GM23338 (cell line): ENCODE results near the gene CPXM2. TPM values are rescaled to one million over a fixed set of nuclear protein-coding genes. Genes with fewer than 3 reads are reported as not detected.

Experiments
- ATAC-seq: fragments of 200-7000 bp; cut with Tn5 transposase; 3 replicates; pipeline ENCODE4 v1.9.1; 2020
- DNase-seq: peaks from one replicate; pipeline ENCODE4 v3.0.0-alpha.2; 2015; ENCODE audit warnings: low spot score
- H2AFZ ChIP-seq: fragments of 200-600 bp; sonication (generic); 2 replicates; pipeline ENCODE4 v1.8.0; 2016; ENCODE audit warnings: antibody characterized with exemption, mild to moderate bottlenecking, moderate library complexity
- H3F3A ChIP-seq: fragments of 200-600 bp; sonication (generic); replicated peaks from 2 replicates; pipeline ENCODE4 v1.8.0; 2017; ENCODE audit warnings: antibody characterized with exemption, mixed run types, low read depth
- H3K27ac ChIP-seq: fragments of 200-600 bp; sonication (generic); 2 replicates; pipeline ENCODE4 v1.6.1; 2016; ENCODE audit warnings: low read depth
- H3K27me3 ChIP-seq: fragments of 200-600 bp; sonication (generic); 2 replicates; pipeline ENCODE4 v1.8.0; 2016; ENCODE audit warnings: mild to moderate bottlenecking, mixed run types, moderate library complexity; ENCODE audit not compliant: insufficient read depth
- H3K36me3 ChIP-seq: fragments of 200-600 bp; sonication (generic); 2 replicates; pipeline ENCODE4 v1.8.0; 2016; ENCODE audit warnings: mild to moderate bottlenecking; ENCODE audit not compliant: insufficient read depth
- H3K4me1 ChIP-seq: fragments of 200-600 bp; sonication (generic); 2 replicates; pipeline ENCODE4 v1.8.0; 2016; ENCODE audit warnings: mild to moderate bottlenecking, moderate library complexity; ENCODE audit not compliant: insufficient read depth
- H3K4me2 ChIP-seq: fragments of 200-600 bp; sonication (generic); 2 replicates; pipeline ENCODE4 v1.7.1; 2017; ENCODE audit warnings: mixed run types
- H3K4me3 ChIP-seq: fragments of 200-600 bp; sonication (generic); 2 replicates; pipeline ENCODE4 v1.6.1; 2016; ENCODE audit warnings: mixed run types
- H3K79me2 ChIP-seq: fragments of 200-600 bp; sonication (generic); replicated peaks from 2 replicates; pipeline ENCODE4 v1.8.0; 2017; ENCODE audit warnings: mild to moderate bottlenecking; ENCODE audit not compliant: insufficient read depth
- H3K9me2 ChIP-seq: fragments of 200-600 bp; sonication (generic); 2 replicates; pipeline ENCODE4 v1.8.0; 2017; ENCODE audit not compliant: insufficient read depth
- H4K20me1 ChIP-seq: fragments of 200-600 bp; sonication (generic); replicated peaks from 2 replicates; pipeline ENCODE4 v1.8.0; 2017; ENCODE audit warnings: mild to moderate bottlenecking; ENCODE audit not compliant: insufficient read depth
- H3K27ac Mint-ChIP-seq: 2 replicates; pipeline ENCODE4 v1.8.0; 2020; ENCODE audit warnings: inconsistent platforms, mild to moderate bottlenecking, moderate library complexity, mixed read lengths
- H3K27me3 Mint-ChIP-seq: 3 replicates; pipeline ENCODE4 v1.8.0; 2022; ENCODE audit warnings: low read depth, mild to moderate bottlenecking, moderate library complexity, mixed read lengths, inconsistent platforms; ENCODE audit not compliant: insufficient read depth, poor library complexity
- H3K36me3 Mint-ChIP-seq: 3 replicates; pipeline ENCODE4 v1.8.0; 2021; ENCODE audit warnings: low read depth, mild to moderate bottlenecking, inconsistent platforms, moderate library complexity, mixed read lengths
- H3K4me1 Mint-ChIP-seq: 3 replicates; pipeline ENCODE4 v1.8.0; 2020; ENCODE audit warnings: mild to moderate bottlenecking, inconsistent platforms, mixed read lengths
- H3K4me3 Mint-ChIP-seq: 3 replicates; pipeline ENCODE4 v1.8.0; 2021; ENCODE audit warnings: moderate library complexity, mild to moderate bottlenecking, inconsistent platforms, mixed read lengths
- H3K9me3 Mint-ChIP-seq: 3 replicates; pipeline ENCODE4 v1.8.0; 2020; ENCODE audit warnings: moderate library complexity, mild to moderate bottlenecking, inconsistent platforms, mixed read lengths
- CTCF ChIP-seq, 2 experiments: fragments of 200-600 bp in 1 of 2; sonication (generic) in 1 of 2; conservative IDR thresholded peaks; 2 replicates each; pipeline versions ENCODE4 v1.5.1 to v1.6.1; 2016 to 2017; ENCODE audit warnings: antibody characterized with exemption in 2 of 2, low read depth in 2 of 2, mild to moderate bottlenecking in 2 of 2, moderate library complexity in 1 of 2
- EZH2phosphoT487 ChIP-seq: fragments of 200-600 bp; sonication (generic); IDR thresholded peaks from one replicate; pipeline ENCODE4 v1.8.1; 2018; ENCODE audit warnings: antibody characterized with exemption; ENCODE audit not compliant: unreplicated experiment
- STAT1 ChIP-seq: IDR thresholded peaks from one replicate; pipeline ENCODE4 v1.6.1; 2016; ENCODE audit warnings: antibody characterized with exemption; ENCODE audit not compliant: unreplicated experiment
- ZNF114 ChIP-seq: fragments of 250-450 bp; sonication (Bioruptor Pico); IDR thresholded peaks from 2 replicates; pipeline ENCODE4 v1.5.0; 2020; ENCODE audit warnings: mild to moderate bottlenecking, moderate library complexity
- ZNF331 ChIP-seq: fragments of 250-450 bp; sonication (Bioruptor Pico); IDR thresholded peaks from 2 replicates; pipeline ENCODE4 v1.5.0; 2020; ENCODE audit warnings: low read depth, mild to moderate bottlenecking, moderate library complexity
- ZNF462 ChIP-seq: fragments of 250-450 bp; sonication (Bioruptor Pico); IDR thresholded peaks from 2 replicates; pipeline ENCODE4 v1.5.0; 2020; ENCODE audit warnings: mild to moderate bottlenecking, moderate library complexity
- polyA plus RNA-seq: library from polyadenylated mRNA; unstranded; fragments of >200 nt; fragmentation: Nextera tagmentation; extraction: Ambion mirVana; gene quantifications from 2 replicates; pipeline ENCODE4 v1.2.1, GENCODE V29; 2016
- total RNA-seq: library from RNA; depleted of rRNA; stranded (reverse); fragments of >200 nt; shearing (Covaris generic); gene quantifications from 2 replicates; pipeline ENCODE4 v1.2.3, GENCODE V29; 2014

The CPXM2 gene
- total and polyA plus RNA-seq, 2 experiments from 2014 or later, result 1.6 to 8.1 TPM

DNA sequence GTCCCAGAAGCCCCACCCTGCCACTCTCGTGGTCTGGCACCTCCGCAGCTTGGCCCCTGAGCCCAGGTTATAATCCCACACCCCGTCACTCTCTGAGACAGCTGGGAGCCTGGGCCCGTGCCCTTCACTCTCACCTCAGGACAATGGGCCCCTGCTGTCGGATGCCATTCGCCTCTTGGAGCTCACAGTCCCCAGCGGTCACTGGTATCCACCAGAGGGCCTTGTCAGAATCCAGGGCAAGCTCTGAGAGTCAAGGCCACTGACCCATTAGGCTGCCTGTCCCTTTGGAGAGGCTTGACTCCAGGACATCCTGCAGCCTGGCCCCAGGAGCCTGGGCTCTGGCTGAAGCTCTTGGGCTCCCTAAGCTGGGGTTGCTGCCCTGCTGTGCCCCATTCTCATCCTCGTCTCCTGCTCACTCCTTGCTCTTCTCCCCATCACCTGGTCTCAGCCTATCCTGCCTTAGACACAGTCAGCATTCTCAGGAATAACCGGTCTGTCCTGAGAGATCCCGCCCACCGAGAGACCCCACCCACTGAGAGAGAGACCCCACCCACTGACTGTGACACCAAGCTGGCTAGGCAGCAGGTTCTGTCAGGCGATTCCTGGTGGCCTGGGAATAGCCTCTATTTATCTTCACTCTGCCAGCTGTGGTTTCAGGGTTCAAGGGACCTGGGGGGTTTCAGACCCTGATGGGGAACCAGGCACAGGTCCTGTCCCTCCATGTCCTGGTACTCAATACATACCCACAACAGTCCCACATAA lies 27.7 kb downstream of the CPXM2 start:
- DNase-seq, result peak; percentile 30
- ATAC-seq, result peak; percentile 61
- no peak overlapping the region for H3K4me3 Mint-ChIP-seq

DNA sequence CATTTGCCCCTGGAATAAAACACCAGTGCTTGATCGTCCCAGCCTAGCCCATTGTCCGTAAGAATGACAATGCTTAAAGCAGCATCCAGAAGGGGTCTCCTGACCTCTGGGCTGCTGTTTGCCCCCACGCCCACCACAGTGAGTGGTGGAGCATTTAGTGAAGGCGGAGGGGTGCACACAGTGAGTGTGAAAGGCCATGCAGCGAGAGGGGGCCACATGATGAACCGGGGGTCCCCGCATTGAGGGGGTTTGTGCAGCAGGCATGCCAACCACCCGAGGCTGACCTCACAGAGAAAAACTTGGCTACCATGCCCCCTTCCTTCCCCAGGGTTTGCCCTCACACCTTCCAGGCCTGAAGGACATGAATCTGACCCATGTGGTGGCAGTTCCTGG lies 28.4 kb downstream of the CPXM2 start:
- Histone ChIP-seq H3K36me3 (no peaks in the 10 kb centered on the region), H3K79me2 (no peaks in the 10 kb centered on the region), H4K20me1 (no peaks in the 10 kb centered on the region), H3F3A (no peaks in the 10 kb centered on the region), H3K27ac (no peak overlapping the region), H3K27me3 (no peaks in the 10 kb centered on the region), H3K4me3 (no peak overlapping the region), H3K4me2 (no peak overlapping the region), H3K4me1 (no peaks in the 10 kb centered on the region), H2AFZ (no peak overlapping the region), H3K9me2 (no peaks in the 10 kb centered on the region)
- ATAC-seq, result no peak
- TF ChIP-seq STAT1 (no peak), ZNF114 (CRISPR knock-in tag) (no peak), ZNF331 (CRISPR knock-in tag) (no peak), ZNF462 (CRISPR knock-in tag) (no peak), EZH2phosphoT487 (no peak)
- no peaks in the 10 kb centered on the region for H3K9me3 Mint-ChIP-seq
- DNase-seq, result no peak
- H3K36me3 Mint-ChIP-seq, result peaks cover 8% of the 10 kb centered on the region
- peaks cover 11% of the 10 kb centered on the region for H3K27me3 Mint-ChIP-seq
- H3K27ac Mint-ChIP-seq, result no peak overlapping the region
- H3K4me1 Mint-ChIP-seq, result peaks cover 22% of the 10 kb centered on the region
- no peak overlapping the region for H3K4me3 Mint-ChIP-seq

More for the DNA sequence above, 27.7 kb downstream of the CPXM2 start:
- H3K27me3 Mint-ChIP-seq, result peaks cover 11% of the 10 kb centered on the region
- H3F3A ChIP-seq, result no peaks in the 10 kb centered on the region
- no peaks in the 10 kb centered on the region for H3K9me2 ChIP-seq
- H3K27ac ChIP-seq, result no peak overlapping the region
- H3K36me3 ChIP-seq, result no peaks in the 10 kb centered on the region
- H3K4me1 ChIP-seq, result no peaks in the 10 kb centered on the region
- TF ChIP-seq ZNF114 (CRISPR knock-in tag) (no peak), CTCF (conservative IDR thresholded peaks at IDR 0.05; ENCODE audit: low read depth in 2 of 2) (peak in 1 of 2 experiments; percentile 13; a peak in 1 of 4 replicates)
- no peaks in the 10 kb centered on the region for H3K79me2 ChIP-seq
- H3K4me1 Mint-ChIP-seq, result peaks cover 23% of the 10 kb centered on the region
- H4K20me1 ChIP-seq, result no peaks in the 10 kb centered on the region
- H3K9me3 Mint-ChIP-seq, result no peaks in the 10 kb centered on the region
- peaks cover 8% of the 10 kb centered on the region for H3K36me3 Mint-ChIP-seq
- no peak overlapping the region for H3K4me2 ChIP-seq
- no peak overlapping the region for H2AFZ ChIP-seq
- no peaks in the 10 kb centered on the region for H3K27me3 ChIP-seq
- no peak overlapping the region for H3K4me3 ChIP-seq
- H3K27ac Mint-ChIP-seq, result no peak overlapping the region
